Astrocyte of the cerebellum (primary cell): ENCODE results near the gene BSX.

Experiments
- DNase-seq: peaks from one replicate; pipeline ENCODE4 v3.0.0-alpha.2; 2011; ENCODE audit warnings: low read depth
- H3K4me3 ChIP-seq: 2 replicates; pipeline ENCODE4 v1.5.1; 2011; ENCODE audit warnings: mild to moderate bottlenecking, low read depth, low read length, moderate library complexity
- CTCF ChIP-seq: IDR thresholded peaks from 2 replicates; pipeline ENCODE4 v1.5.1; 2012; ENCODE audit warnings: low read length, low read depth, moderate library complexity, mild to moderate bottlenecking; ENCODE audit errors: missing control alignments
- in situ Hi-C: cut with HindIII; loops from 2 replicates; pipeline ENCODE4 v1.10.0; 2017; ENCODE audit warnings: low sequenced_read_pairs

BSX gene

DNA sequence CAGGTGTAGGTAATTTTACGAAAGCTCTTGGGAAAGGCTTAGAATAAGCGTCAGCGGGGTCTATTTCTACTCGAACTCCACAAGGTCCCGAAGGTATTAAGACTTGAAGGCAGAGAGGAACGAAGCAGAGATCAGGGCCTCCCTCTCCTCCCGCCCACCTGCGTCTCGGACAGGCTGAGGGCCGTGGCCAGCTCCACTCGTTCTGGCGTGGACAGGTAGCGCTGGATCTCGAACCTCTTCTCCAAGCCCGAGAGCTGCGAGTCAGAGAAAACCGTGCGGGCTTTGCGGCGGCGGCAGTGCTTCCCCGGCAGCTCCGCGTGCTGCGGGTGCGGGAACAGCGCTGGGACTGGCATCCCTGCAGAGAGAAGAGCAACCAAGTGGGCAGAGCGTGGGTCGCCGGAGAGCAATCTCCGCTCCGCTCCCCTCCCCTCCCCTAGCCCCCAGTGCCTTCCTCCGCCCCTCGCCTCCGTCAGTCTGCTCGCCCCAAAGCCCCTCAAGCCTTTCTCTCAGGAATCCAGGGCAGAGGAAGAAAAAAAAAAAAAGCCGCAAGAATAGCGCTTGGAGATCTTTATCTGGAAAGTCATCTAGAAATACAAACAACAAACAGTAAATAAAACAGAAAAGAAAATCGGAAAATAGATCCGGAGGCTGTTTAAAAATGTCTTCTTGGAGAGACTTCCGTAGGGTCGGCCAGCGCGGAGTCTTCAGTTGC is 2.4 kb downstream of the BSX start:
- DNase-seq = no peak
- in situ Hi-C loops = no loop called here
- no peak overlapping the region for H3K4me3 ChIP-seq
- TF ChIP-seq CTCF = no peak

GRCh38 chr11:122978299-122978620 is 3.4 kb downstream of the BSX start:
- no peak for TF ChIP-seq CTCF
- no peak for DNase-seq
- in situ Hi-C loops = no loop called here
- H3K4me3 ChIP-seq = no peak overlapping the region

GRCh38 chr11:122977470-122978298 is 4.0 kb downstream of the BSX start:
- in situ Hi-C loops = no loop called here
- no peak for TF ChIP-seq CTCF
- H3K4me3 ChIP-seq = no peak overlapping the region
- no peak for DNase-seq

GRCh38 chr11:122976734-122977469 is 4.7 kb downstream of the BSX start:
- TF ChIP-seq CTCF = no peak
- DNase-seq = no peak
- H3K4me3 ChIP-seq = no peak overlapping the region
- in situ Hi-C loops = no loop called here

- DNase-seq = no peak
These were observed 5.4 kb downstream of the BSX start for GRCh38 chr11:122976061-122976733.

More at GRCh38 chr11:122976061-122976733, 5.4 kb downstream of the BSX start:
- TF ChIP-seq CTCF = no peak
- in situ Hi-C loops = no loop called here
- no peak overlapping the region for H3K4me3 ChIP-seq
